Measurements from ENCODE around the gene CXCL12.

CXCL12 gene

DNA sequence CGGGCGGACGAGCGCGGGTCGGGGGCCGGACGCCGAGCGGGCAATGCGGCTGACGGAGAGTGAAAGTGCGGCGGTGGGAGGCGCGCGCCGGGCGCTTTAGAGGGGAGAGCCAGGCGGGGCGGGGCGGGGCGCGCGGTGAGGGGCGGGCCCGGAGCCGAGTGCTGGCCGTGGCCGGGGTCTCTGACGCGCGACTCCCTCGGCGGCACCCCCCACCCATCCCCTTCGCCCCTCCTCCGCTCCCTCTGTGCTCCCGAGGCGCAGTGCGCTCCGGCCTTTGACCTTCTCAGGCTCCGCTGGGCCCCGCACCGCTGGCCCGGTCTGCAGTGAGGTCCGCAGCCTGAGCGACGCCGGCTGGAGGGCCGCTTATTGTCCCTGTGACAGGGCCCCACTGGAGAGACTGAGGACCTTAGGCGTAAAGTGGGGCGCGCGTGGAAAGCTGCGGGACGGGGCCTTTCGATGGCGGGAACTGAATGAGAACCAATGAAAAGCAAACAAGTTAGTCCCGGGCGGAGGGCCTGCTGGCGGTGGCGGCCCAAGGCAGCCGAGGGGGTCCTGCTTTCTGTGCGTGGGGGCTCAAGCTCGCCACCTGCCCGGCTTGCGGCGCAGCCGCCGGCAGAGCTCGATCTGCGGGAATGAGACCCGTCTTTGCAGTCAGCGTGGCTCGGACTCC lies at the start of gene CXCL12:
CXCL12 (minus strand) TSS at position 72 of the 670 bp plus-strand sequence. CDS start 92 bp downstream, outside the sequence.
- peak; percentile 82 for DNase-seq

- no peak for DNase-seq
Observed at GRCh38 chr10:44427479-44427878, 42.6 kb upstream of the CXCL12 start.

DNA sequence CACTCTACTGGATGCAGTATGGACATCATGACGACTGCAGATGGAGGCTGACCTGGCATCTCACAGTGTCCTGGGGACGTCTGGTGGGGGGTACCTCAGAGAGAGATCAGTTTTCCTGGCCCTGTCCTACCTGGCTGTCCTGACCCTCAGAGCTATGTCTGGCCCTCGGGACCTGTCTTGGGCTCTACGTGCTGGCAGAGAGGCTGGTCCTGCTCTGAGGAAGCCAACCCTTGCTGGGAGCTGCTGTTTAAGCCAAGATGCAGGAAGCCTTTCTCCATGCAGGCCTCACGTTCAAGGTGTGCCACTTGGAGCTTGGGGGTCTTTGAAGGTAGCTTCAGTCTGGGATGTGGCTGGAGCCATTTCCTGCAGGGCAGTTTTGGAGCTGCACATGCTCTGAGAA lies 42.1 kb upstream of the CXCL12 start:
- DNase-seq = no peak

- no peak for DNase-seq
Observed at GRCh38 chr10:44426247-44427034, 41.5 kb upstream of the CXCL12 start.

DNA sequence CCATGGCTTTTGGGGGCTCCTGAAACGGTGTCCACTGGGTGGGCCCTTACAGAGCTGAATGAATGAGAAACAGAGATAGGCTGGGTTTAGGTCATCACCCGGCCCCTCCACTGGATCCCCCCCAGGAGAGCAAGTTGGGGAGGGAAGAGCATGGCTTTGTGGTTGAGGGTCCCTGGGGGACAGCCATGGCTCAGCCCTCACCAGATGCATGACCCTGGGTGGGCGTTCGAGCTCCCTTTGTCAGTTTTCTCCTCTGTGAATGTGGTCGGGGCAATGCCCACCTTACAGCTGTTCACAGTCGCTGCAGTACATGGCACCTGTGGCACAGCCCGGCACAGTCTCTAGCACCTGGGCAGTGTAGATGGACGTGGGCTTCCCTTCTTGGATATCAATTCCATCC lies 40.6 kb upstream of the CXCL12 start:
- DNase-seq = no peak

DNA sequence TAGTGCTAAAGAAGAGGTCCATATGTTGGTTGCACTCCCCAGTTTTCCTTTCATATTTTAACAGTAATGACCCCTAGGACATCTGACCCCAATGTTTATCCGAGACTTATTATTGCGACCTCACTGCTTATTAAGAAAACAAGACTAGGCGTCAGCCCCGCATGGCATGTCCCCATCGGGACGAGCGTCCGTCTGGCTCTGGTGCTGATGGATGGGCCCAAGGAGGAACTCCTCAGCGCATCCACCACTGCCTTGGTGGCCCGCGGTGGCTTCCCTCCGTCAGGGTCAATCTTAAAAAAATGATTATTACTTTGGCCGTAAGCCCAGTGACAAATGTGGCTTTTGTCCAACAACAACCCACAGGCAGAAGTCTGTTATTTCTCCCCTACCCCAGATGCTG lies 40.1 kb upstream of the CXCL12 start:
- DNase-seq = no peak

GRCh38 chr10:44424298-44424697 lies 39.4 kb upstream of the CXCL12 start:
- DNase-seq = no peak

DNA sequence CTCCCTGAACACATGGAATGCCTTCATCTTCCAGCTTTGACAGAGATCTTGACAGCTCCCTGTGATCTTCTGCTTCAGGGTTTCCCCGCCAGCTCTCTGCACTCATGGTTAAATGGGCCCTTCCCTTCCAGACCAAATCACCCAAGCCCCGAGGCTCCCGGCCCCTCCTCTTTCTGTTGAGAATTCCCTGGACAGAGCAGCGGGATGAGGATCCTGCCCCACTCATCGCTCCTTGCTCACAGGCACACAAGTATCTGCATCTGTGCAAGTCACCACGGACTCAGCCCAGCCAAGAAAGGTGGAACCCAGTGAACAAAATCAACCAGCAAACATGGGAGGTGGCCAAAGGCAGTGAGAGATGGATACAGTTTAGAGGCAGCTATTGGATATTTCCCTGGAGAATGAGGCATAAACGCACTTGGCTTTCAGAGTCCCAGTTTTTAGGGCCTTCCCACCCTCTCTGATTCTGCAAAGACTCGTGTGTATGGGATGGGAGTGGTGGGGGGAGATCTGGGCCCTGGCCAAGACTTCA lies 37.7 kb upstream of the CXCL12 start:
- peak; percentile 83 for DNase-seq

DNA sequence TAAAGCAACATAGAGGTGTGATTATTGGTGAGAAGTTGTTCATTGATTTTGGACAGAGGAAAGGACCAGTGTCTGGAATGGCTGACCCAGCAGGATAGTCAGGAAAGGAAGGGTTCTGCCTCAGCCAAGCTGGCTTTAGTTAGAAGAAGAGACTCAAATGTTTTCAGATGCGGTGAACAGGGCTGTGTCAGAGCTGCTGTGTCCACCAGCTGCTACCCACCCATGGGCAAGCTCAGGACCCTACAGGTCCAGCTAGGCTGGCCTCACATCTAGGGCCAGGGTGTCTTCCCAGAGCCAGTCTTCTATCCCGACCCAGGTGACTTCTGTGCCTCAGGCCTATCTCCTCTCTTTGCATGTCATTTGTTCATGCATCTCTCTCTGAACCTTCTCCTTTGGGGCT lies 37.3 kb upstream of the CXCL12 start:
- no peak for DNase-seq

DNA sequence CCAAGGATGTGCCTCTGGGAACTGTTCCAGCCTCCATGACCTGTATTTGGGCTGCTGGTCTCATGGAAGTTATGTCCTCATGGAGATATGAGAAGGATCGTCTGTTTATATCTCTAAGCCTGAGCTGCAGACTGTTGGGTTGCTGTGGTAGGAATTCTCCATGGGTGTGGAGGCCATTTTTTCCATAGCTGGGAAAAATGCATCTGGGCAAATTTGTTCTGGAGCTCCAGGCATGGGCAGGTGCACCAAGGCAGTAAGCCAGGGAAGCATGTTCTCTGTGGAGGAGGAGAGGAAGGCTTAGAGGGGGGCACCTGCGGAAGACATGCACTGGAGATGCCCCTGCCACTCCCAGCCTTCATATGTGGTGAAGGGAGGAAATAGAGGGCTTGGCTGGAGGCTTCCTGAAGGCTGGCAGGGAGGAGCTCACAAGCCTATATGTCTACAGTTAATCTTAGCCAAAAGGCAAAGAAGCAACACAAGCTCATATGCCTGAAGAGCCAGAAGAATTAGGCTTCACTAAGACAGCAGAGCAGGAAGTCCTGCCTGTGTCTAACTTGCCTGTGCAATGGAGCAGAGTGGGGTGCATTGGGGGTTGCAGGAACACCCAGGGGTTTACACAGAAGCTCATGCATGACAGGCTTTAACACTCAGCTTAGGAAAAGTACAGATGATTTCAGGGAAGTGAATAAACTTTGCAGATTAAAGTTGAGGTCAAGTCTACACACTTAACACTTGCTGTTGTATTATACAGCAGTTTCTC lies 35.1 kb upstream of the CXCL12 start:
- no peak for DNase-seq

- DNase-seq = no peak
Observed at GRCh38 chr10:44418637-44419036, 33.7 kb upstream of the CXCL12 start.

DNA sequence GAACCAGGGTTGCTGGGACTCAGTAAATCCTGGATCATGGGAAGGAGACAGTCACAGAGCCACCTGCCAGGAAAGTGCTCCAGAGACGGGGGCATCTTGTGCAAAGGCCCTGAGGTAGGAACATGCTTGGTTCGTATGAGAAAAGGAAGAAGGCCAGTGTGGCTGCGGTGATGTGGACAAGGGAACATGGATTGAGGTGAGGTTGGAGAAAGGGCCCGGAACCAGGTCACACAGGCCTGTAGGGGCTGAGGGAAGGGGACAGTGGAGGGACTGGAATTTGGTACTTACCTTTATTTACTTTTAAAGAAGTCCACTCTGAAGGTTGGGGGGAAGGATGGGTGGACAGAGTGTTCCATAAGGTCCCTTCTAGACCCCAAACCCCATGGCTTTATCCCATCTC lies 32.9 kb upstream of the CXCL12 start:
- no peak for DNase-seq

GRCh38 chr10:44416936-44417335 lies 32.0 kb upstream of the CXCL12 start:
- DNase-seq = no peak

DNA sequence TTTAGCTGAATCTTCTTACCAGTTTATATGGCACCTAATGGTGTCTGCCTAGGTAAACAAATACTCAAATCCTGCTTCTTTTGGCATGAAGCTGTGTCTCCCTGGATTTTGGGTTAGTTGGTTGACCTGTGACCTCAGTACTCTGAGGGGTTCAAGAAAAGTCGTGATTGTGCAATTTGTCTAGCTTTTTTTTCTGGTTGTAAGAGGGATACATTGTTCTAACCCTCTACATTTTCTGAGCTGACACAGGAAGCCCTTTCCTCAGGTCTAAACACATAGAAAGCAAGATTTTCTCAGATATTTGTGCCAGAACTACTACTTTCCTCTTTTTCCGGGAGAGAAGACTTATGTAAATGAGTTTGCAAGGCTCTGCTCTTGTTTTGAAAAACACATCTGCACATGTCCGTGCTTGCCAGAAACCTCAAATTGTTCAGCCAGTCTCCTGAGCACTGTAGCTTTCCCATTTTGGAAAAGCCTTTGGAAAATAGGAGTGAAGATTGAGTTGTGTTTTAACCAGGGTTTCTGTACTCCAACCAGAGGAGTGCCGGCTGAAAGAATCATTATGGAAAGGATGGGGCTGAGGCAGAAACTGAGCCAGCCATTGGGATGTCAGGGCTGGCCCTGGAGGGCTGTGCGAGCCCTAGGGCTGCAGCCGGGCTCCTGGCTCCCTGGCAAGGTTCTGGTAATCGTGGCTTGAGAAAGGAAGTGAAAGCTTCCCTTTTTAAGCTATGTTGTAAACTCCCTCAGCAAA lies 31.3 kb upstream of the CXCL12 start:
- DNase-seq = peak; percentile 50

DNA sequence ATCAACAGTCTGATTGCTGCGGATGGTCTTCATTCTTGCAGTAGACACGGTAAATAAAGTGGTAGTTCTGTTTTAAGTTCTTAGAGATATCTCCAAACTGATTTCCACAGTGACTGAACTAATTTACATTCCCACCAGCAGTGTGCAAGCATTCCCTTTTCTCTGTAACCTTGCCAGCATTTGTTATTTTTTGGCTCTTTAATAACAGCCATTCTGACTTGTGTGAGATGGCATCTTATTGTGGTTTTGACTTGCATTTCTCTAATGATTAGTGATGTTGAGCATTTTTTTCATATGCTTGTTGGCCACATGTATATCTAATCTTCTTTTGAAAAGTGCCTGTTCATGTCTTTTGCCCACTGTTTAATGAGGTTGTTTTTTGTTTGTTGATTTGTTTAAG lies 30.2 kb upstream of the CXCL12 start:
- no peak for DNase-seq

DNA sequence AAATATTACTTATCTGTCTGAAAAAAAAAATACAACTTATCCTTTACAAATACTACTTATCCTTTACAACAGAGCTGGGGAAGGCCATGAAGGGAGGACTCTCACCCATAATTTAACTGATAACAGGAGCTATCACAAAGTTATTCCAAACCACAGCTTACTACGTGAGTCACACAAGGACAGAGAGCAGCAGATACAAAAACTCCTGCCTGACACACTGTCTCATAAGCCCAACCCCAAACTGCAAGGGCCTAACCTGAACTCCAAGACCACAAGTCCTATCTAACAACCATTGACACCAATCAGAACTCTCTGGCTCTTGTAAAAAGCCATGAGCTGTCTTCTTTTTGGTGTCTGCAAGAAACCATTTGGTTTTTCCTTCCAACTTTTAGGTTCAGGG lies 28.5 kb upstream of the CXCL12 start:
- no peak for DNase-seq

- DNase-seq = no peak
Observed at GRCh38 chr10:44411251-44411650, 26.4 kb upstream of the CXCL12 start.

DNA sequence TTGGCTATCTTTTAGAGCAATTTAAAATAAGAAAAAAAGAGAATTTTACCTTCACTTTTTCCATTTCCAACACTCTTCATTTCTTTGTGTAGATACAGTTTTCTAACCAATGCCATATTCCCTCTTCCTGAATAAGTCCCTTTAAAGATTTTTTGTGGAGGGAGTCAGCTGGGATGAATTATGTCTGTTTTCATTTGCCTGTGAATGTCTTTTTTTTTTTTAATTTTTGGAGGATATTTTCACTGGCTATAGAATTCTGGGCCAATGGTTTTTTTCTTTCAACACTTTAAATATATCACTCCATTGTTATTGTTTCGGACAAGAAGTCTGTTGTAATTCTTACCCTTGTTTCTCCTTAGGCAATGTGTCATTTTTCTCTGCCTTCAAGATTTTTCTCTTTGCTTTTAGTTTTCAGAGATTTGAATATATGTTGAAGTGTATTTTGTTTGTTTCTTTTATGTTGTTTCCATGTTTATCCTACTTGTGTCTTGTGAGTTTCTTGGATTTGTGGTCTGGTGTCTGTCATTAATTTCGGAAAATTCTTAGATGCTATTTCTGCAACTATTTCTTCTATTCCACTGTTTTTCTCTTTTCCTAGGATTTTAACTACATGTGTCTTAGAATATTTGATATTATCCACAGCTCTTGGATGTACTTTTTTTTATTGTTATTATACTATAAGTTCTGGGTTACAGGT lies 20.0 kb upstream of the CXCL12 start:
- no peak for DNase-seq

- no peak for DNase-seq
Observed at GRCh38 chr10:44402465-44403195, 17.7 kb upstream of the CXCL12 start.

- no peak for DNase-seq
Observed at GRCh38 chr10:44400541-44400940, 15.6 kb upstream of the CXCL12 start.

All from left hindlimb (tissue), 1 donor.